ENCODE measurements around the gene PJVK. TPM values are rescaled to one million over a fixed set of nuclear protein-coding genes. Genes with fewer than 3 reads are reported as not detected.

Gene PJVK
- total and polyA plus RNA-seq, 10 of the 15 experiments (the other 5 are each of a cell fraction or from before 2014, with no cell fraction given) = 1.8 to 6.8 (median 3.2) TPM

DNA sequence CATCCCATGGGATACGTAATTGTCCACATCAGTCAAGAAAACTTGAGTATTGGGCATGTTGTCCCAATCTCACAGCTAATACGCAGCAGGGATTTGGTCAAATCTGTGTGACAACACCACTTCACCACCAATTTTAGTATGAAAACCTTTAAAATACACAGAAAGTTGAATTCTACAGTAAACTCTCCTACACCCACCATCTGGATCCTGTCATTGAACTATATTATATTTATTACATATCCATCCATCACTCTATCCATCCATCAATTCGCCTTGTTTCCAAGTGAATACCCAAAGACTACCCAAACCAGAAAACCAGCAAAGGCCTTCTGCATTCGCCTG lies 28.1 kb downstream of the PJVK start:
- H4K20me1 ChIP-seq (ENCODE audit: control insufficient read depth, insufficient read depth) = no peaks in the 10 kb centered on the region
- H3K79me2 ChIP-seq (ENCODE audit: control insufficient read depth, insufficient read depth, low read length) = peaks cover 39% of the 10 kb centered on the region
- DNase-seq (ENCODE audit: low read depth, low spot score) = no peak
- peaks cover 7% of the 10 kb centered on the region; the same call in 1 of the 2 replicates for H3K4me1 ChIP-seq (ENCODE audit: control insufficient read depth, insufficient read depth, low read length)
- no TSS peak for BruUV-seq (replicated peaks)
- POLR2A ChIA-PET = interaction anchor here (0.7 kb wide), 1 partner anchor 17 kb away, joined by 7 read pairs; no protein-coding TSS in a partner anchor
- H3K36me3 ChIP-seq (ENCODE audit: control insufficient read depth in 2 of 2, insufficient read depth in 2 of 2, low read length in 1 of 2) = no peaks in the 10 kb centered on the region
- peak overlapping the region; percentile 94; the same call in 1 of the 2 replicates for H3K9ac ChIP-seq (ENCODE audit: control insufficient read depth, insufficient read depth, low read length)
- H3K4me3 ChIP-seq = peak overlapping the region; percentile 99; the same call in 1 of the 2 replicates
- peak overlapping the region; percentile 97 for H3K4me2 ChIP-seq (ENCODE audit: control insufficient read depth, insufficient read depth)
- H3K9me3 ChIP-seq (replicated peaks; ENCODE audit: control insufficient read depth, insufficient read depth, low read length) = no peaks in the 10 kb centered on the region
- 26% methylated on average over 4 of the region's 4 CpGs for WGBS (ENCODE audit: insufficient coverage, insufficient replicate concordance, low lambda C conversion rate, missing lambda C conversion rate)
- intact Hi-C loops (cut with micrococcal nuclease; ENCODE audit: unreplicated experiment) = loop anchor here (1.0 to 10.0 kb wide), 3 partner anchors 44 to 436 kb away; no protein-coding TSS in a partner anchor
- no peak for FAIRE-seq
- CTCF ChIA-PET = interaction anchor here (0.9 to 1.8 kb wide), 6 partner anchors 17 to 221 kb away, joined by 3 to 10 read pairs (median 4); no protein-coding TSS in a partner anchor
- in situ Hi-C loops (cut with MboI) = no loop called here
- SMC1A ChIA-PET (ENCODE audit: uncharacterized antibody, unreplicated experiment) = interaction anchor here (1.0 kb wide), 2 partner anchors 49 to 51 kb away, joined by 3 read pairs; no protein-coding TSS in a partner anchor
- peak overlapping the region; percentile 98 for H2AFZ ChIP-seq (ENCODE audit: control insufficient read depth, low read depth, low read length)
- peak; percentile 80; the same call in 1 of the 2 replicates for TF ChIP-seq IKZF1 (conservative IDR thresholded peaks at IDR 0.05)
- TF ChIP-seq SMARCA5 (IDR thresholded peaks at IDR 0.05) = no peak
- TF ChIP-seq IKZF2 (IDR thresholded peaks at IDR 0.05) = 0 out of 4 replicates have a peak, but pooled peaks of 1 of the 2 experiments have one; percentile 88
- TF ChIP-seq RELB (IDR thresholded peaks at IDR 0.05; ENCODE audit: low read depth) = no peak
- TF ChIP-seq, protein P1, sequence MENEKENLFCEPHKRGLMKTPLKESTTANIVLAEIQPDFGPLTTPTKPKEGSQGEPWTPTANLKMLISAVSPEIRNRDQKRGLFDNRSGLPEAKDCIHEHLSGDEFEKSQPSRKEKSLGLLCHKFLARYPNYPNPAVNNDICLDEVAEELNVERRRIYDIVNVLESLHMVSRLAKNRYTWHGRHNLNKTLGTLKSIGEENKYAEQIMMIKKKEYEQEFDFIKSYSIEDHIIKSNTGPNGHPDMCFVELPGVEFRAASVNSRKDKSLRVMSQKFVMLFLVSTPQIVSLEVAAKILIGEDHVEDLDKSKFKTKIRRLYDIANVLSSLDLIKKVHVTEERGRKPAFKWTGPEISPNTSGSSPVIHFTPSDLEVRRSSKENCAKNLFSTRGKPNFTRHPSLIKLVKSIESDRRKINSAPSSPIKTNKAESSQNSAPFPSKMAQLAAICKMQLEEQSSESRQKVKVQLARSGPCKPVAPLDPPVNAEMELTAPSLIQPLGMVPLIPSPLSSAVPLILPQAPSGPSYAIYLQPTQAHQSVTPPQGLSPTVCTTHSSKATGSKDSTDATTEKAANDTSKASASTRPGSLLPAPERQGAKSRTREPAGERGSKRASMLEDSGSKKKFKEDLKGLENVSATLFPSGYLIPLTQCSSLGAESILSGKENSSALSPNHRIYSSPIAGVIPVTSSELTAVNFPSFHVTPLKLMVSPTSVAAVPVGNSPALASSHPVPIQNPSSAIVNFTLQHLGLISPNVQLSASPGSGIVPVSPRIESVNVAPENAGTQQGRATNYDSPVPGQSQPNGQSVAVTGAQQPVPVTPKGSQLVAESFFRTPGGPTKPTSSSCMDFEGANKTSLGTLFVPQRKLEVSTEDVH (IDR thresholded peaks at IDR 0.05; ENCODE audit: low read depth, partially characterized antibody) = no peak
- no peak for ATAC-seq
- H3K27ac ChIP-seq (ENCODE audit: control insufficient read depth, insufficient read depth) = no peak overlapping the region; the same call in 1 of the 2 replicates
- RAD21 ChIA-PET (ENCODE audit: unreplicated experiment) = interaction anchor here (1.6 kb wide), 1 partner anchor 49 kb away, joined by 8 read pairs; no protein-coding TSS in a partner anchor
- no peaks in the 10 kb centered on the region for H3K27me3 ChIP-seq (replicated peaks in 1 of 2; ENCODE audit: control insufficient read depth in 2 of 2, insufficient read depth in 2 of 2, low read length in 1 of 2)
